NT2/D1 (cell line): ENCODE measurements around the gene TAOK1.

Experiments used
- SUZ12 ChIP-seq: IDR thresholded peaks from 2 replicates; pipeline ENCODE4 v1.6.1; 2011; ENCODE audit not compliant: insufficient read length, insufficient read depth; ENCODE audit errors: extremely low read depth
- YY1 ChIP-seq: IDR thresholded peaks from 2 replicates; pipeline ENCODE4 v1.6.1; 2011; ENCODE audit not compliant: insufficient read length, insufficient read depth

DNA sequence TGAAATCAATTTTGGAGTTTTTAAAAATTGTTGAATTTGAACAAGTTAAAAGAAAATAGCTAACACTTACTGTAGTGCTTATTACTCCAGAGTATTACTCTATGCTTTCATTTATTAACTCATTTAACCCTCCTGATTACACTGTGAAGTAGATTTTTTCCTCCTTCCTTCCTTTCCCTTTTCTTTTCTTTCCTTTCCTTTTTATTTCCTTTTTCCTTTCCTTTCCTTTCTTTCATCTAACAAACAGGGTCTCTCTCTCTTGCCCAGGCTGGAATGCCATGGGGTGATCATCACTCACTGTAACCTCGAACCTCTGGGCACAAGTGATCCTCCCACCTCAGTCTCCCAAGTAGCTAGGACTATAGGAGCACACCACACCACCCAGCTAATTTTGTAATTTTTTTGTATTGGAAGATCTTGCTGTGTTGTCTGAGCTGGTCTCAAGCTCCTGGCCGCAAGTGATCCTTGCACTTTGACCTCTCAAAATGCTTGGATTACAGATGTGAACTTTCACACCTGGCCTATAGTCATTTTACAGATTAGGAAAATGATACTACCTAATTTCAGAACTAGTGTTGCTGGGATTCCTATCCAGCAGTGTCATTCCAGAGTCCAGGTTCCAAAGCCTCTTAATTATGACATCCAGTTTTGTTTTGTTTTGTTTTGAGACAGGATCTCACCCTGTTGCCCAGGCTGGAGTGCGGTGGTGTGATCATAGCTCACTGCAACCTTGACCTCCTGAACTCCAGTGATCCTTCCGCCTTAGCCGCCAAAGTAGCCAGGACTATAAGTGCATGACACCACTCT, 59.9 kb downstream of the TAOK1 start:
- no peak for TF ChIP-seq YY1
- TF ChIP-seq SUZ12, result no peak
